Epithelial cell of esophagus (primary cell): ENCODE measurements around the gene ANTXR2.

Experiments used
- DNase-seq: peaks from one replicate; pipeline ENCODE4 v3.0.0; 2010; ENCODE audit warnings: low read depth
- H3K4me3 ChIP-seq: 2 replicates; pipeline ENCODE4 v1.5.1; 2011; ENCODE audit warnings: mild to moderate bottlenecking, low read length, control low read depth
- TF ChIP-seq, protein P1 (sequence below): IDR thresholded peaks from 2 replicates; pipeline ENCODE4 v1.5.1; 2011; ENCODE audit warnings: low read depth, mild to moderate bottlenecking, low read length, control low read depth, inconsistent platforms; ENCODE audit not compliant: insufficient read depth; ENCODE audit errors: missing control alignments

Gene ANTXR2

DNA sequence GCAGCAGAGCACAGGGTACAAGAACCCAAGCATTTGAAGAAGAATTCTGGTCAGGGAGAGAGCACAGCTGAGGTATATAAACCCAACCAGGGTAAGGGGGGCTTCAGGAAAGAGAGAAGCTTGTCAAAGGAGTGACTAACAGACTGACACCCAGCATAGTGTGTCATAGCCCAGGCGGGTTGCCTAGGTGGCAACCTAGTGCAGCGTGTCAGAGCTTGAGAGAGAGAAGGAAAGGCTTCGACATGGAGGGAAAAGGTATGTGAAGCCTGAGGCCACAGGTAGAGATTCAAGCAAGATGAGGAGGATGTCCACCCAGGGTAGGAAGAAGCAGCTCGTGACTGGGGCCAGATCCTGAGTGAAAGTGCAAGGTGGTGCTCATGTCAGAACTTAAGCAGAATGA, 8.5 kb upstream of the ANTXR2 start:
- DNase-seq = peak; percentile 91
- TF ChIP-seq, protein P1, sequence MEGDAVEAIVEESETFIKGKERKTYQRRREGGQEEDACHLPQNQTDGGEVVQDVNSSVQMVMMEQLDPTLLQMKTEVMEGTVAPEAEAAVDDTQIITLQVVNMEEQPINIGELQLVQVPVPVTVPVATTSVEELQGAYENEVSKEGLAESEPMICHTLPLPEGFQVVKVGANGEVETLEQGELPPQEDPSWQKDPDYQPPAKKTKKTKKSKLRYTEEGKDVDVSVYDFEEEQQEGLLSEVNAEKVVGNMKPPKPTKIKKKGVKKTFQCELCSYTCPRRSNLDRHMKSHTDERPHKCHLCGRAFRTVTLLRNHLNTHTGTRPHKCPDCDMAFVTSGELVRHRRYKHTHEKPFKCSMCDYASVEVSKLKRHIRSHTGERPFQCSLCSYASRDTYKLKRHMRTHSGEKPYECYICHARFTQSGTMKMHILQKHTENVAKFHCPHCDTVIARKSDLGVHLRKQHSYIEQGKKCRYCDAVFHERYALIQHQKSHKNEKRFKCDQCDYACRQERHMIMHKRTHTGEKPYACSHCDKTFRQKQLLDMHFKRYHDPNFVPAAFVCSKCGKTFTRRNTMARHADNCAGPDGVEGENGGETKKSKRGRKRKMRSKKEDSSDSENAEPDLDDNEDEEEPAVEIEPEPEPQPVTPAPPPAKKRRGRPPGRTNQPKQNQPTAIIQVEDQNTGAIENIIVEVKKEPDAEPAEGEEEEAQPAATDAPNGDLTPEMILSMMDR = no peak
- H3K4me3 ChIP-seq = no peak overlapping the region

DNA sequence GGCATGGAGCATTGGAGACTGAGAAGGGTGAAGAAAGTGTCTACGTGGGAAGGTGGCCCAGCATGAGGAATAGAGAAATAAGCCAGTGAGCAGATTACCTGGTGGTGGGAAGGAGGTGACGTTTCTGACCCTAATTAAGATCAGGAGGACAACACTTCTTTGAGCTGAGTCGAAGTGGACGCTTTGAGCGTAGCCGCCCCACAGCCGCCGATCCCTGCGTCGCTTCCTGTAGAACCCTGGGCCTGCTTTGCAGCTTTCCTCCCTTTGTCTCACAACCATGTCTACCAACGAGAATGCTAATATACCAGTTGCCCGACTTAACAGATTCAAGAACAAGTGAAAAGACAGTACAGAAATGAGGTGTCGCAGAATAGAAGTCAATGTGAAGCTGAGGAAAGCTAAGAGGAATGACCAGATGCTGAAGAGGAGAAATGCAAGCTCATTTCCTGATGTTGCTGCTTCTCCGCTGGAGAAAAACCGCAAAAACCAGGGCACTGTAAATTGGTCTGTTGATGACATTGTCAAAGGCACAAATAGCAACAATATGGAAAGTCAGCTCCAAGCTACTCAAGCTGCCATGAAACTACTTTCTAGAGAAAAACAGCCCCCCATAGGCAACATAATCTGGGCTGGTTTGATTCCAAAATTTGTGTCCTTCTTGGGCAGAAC, 6.4 kb upstream of the ANTXR2 start:
- TF ChIP-seq, protein P1 = no peak
- DNase-seq = no peak
- no peak overlapping the region for H3K4me3 ChIP-seq

DNA sequence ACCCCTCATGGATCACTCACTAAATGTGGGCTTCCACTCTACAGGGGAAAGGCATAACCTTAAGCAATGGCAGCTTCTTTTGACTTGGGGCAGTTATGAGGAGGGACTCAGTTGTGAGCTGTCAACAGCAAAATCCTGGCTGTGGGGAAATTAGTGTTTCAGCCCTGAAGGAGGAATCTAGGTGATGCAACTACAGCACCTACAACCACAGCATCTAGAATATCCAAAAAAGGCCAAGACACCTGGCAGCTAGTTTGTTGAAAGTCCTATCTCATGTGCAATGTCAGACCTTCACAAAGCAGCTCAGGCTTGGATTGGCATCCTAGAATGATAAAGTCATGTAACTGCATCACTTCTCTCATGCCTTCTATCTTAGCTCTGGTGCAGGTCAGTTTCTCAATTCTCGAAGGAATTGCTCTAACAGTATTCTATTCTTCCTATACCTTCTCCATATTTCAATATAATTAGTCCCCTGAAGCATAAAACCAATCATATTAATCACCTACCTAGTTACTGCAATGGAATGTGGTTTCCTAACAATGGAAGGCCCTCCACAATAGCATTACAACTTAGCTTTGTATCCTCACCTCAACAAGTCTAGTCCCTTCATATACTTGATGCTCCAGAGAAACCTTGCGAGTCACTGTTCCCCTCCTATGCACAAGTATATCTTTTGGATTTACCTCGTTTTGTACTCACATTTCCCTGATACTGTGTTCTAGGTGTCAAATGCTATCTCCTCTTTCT, 5.5 kb upstream of the ANTXR2 start:
- peak; percentile 81 for DNase-seq
- TF ChIP-seq, protein P1 = no peak
- H3K4me3 ChIP-seq = no peak overlapping the region

DNA sequence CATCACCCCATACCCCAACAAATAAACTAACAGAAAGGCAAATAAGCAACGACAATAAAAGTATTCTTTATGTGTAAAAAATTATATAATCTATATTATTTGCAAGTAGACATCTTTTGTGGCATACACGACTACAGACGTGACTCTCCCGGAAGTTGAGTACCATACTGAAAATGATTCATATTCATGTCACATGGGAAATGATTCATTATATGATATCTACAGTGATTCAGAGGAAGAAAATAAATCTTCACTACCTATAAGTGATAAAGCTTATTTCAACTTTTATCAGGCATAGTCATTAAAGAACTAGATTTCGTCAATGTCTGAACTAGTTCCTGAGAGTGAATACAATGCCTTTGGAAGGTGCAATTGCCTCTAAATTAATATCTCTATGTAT, 4.6 kb upstream of the ANTXR2 start:
- DNase-seq = peak; percentile 82
- TF ChIP-seq, protein P1 = no peak
- no peak overlapping the region for H3K4me3 ChIP-seq

DNA sequence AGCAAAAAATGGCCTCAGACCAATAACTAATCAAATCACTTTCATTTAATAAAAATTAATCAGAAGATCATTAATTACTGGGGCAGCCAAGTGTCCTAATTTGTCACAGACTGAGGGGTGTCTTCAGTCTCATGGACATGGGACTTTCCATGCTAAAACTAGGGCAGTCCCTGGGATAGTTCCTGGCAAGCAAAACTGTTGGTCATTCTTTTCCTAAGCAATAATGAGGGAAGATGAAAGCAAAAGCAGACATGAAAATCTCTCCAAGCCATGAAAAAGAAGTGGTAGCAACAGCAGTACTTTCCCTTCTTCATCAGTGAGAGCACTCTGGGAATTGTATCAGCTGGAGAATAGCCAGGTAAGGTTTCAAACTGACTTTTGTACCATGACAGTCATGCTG, 3.7 kb upstream of the ANTXR2 start:
- no peak for DNase-seq
- TF ChIP-seq, protein P1 = no peak
- H3K4me3 ChIP-seq = no peak overlapping the region

DNA sequence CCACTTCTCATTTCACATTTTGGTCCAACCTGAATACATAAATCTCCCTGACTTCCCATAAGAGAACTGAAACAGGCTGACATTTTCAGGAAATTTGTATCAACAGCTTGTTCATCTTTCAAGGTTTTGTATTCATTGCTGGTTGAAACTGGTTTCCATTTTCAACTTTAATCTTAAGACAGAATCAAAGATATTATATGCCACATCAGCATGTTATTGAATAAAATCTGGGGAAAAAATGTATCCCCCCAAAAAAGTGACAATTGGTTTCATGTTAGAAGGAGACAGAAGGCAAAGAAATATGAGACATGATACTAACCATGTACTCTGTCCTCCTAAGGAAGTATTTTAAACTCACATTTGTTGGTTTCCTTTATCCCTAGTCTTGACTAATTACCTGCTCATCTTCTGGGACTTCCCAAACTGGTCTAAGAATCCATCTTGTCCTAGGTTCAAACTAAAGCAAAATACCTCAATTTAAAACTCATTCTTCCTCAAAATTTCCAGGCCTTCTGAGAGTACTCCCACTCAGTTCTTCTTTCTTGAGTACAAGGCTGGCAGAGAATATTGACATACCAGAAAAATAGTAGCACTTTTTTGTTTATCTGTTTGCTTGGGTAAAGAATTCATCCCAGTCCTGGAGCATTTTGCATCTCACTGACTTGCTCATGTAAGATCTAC, 3.1 kb upstream of the ANTXR2 start:
- no peak for DNase-seq
- TF ChIP-seq, protein P1 = no peak
- H3K4me3 ChIP-seq = no peak overlapping the region
